Pericardium fibroblast (primary cell): ENCODE results near the gene GYPA. TPM values are rescaled to one million over a fixed set of nuclear protein-coding genes. Genes with fewer than 3 reads are reported as not detected.

Experiments
- total RNA-seq: library from RNA; depleted of rRNA; stranded (reverse); fragments of >200 nt; gene quantifications from 2 replicates; pipeline ENCODE4 v1.2.3, GENCODE V29; 2015

Gene GYPA
- total RNA-seq, result not detected in 2 replicates

GRCh38 chr4:144140594-144141295 lies at the start of gene GYPA:
Gene GYPA (minus strand): TSS chr4:144140718. CDS start chr4:144140635, 83 bp downstream.

Other genes starting within 250 kb of the GYPA start
- gene GYPE, start 235.2 kb downstream of the GYPA start, total RNA-seq, result 0.93 and 1.1 TPM in 2 replicates
- gene GYPB, start 121.3 kb downstream of the GYPA start, total RNA-seq, result not detected in 2 replicates